Psoas muscle (tissue), 8 donors: ENCODE results near the gene ACTR8. TPM values are rescaled to one million over a fixed set of nuclear protein-coding genes. Genes with fewer than 3 reads are reported as not detected.

ENCODE experiments used
- ATAC-seq, 4 donors: fragments of 200-7000 bp; cut with Tn5 transposase; one replicate each; pipeline ENCODE4 v1.9.1; 2020; ENCODE audit warnings: moderate library complexity in 3 of 4, mild to moderate bottlenecking in 2 of 4
- DNase-seq, 2 donors: peaks; one replicate each; pipeline ENCODE4 v3.0.0-alpha.2; 2020
- H3K27ac ChIP-seq: fragments of 200-600 bp; one replicate; pipeline ENCODE4 v1.8.0; 2022
- H3K27me3 ChIP-seq, 3 donors: fragments of 200-600 bp in 1 of 3; one replicate each; pipeline versions ENCODE4 v1.6.1 to v1.8.0; 2013 to 2022; ENCODE audit warnings: low read length in 2 of 3, mild to moderate bottlenecking in 2 of 3, moderate library complexity in 1 of 3; ENCODE audit not compliant: insufficient read depth in 3 of 3
- H3K36me3 ChIP-seq, 2 donors: fragments of 200-600 bp in 1 of 2; one replicate each; pipeline versions ENCODE4 v1.6.1 to v1.8.0; 2013 to 2022; ENCODE audit warnings: low read depth in 1 of 2, mild to moderate bottlenecking in 1 of 2, moderate library complexity in 1 of 2; ENCODE audit not compliant: insufficient read depth in 1 of 2
- H3K4me1 ChIP-seq: fragments of 200-600 bp; one replicate; pipeline ENCODE4 v1.8.0; 2022
- H3K4me3 ChIP-seq: fragments of 200-600 bp; one replicate; pipeline ENCODE4 v1.8.0; 2022; ENCODE audit warnings: mild to moderate bottlenecking
- H3K9me3 ChIP-seq: fragments of 200-600 bp; one replicate; pipeline ENCODE4 v1.8.0; 2022
- WGBS, 3 donors: extraction: QIAGEN DNeasy Blood & Tissue Kit; methylation state at CpG; one replicate each; pipeline versions ENCODE4 v1.1.6 to v1.1.7; 2013; 5-methylcytosine and 5-hydroxymethylcytosine counted together
- intact Hi-C, 2 donors: fragments of 100-400 bp; cut with DNase I; formaldehyde crosslinking; loops; one replicate each; pipeline versions ENCODE4 v1.11.0 to v1.14.2; 2022
- polyA plus RNA-seq, 3 donors: library from polyadenylated mRNA; stranded (reverse); fragments of 200-250 nt; gene quantifications; one replicate each; pipeline ENCODE4 v1.2.3, GENCODE V29; 2013
- total RNA-seq, 4 donors: library from RNA; stranded (reverse); fragmentation: NEBNext Ultra II Directional in 2 of 4; extraction: Animal tissue kit (Norgen Biotek cat#: 25700) in 2 of 4; gene quantifications; one replicate each; pipeline versions ENCODE4 v1.2.1 to v1.2.4, GENCODE V29; 2021 to 2023
- TF ChIP-seq, protein P1 (sequence below): fragments of 200-600 bp; IDR thresholded peaks from one replicate; pipeline ENCODE4 v1.8.0; 2022; ENCODE audit warnings: antibody characterized with exemption
- donor health status: healthy with polysubstance abuse.
- donor health status: DM: no; HTN: no; CAD: no; lungs with moderate emphysema.
- donor health status: Bipolar disorder and iron deficiency.
- donor health status: healthy.
- donor health status: DM: yes; HTN: yes; CAD: no.
- donor health status: DM: no; HTN: no; CAD: no.
- donor health status: DM: no; HTN: no; CAD: no.
- donor health status: DM: yes; HTN: yes; CAD: no.

The ACTR8 gene
- total and polyA plus RNA-seq, 7 donors = 8.9 to 24.3 (median 15.2) TPM

DNA sequence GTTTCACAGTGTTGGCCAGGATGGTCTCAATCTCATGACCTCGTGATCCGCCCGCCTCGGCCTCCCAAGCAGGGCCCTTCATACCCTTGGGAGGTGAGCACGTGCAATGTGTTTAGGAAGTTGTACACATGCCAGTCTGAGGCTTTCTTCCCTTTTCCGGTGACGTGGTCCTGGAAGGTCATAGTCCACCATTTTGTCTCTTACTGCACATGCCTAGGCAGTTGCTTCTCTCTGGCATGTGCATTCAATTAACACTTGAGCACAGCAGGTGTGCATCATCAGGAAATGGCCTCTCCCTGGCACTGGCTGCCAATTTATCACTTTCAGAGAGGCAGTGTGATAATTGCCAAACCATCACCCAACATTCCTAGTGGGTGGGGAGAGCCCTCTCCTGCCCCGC is 31.4 kb upstream of the ACTR8 start:
- H3K4me1 ChIP-seq = no peaks in the 10 kb centered on the region
- H3K4me3 ChIP-seq = no peak overlapping the region
- H3K36me3 ChIP-seq = no peaks in the 10 kb centered on the region
- intact Hi-C loops = no loop called here
- no peaks in the 10 kb centered on the region for H3K9me3 ChIP-seq
- DNase-seq (no peak), ATAC-seq (no peak)
- H3K27ac ChIP-seq = no peak overlapping the region
- TF ChIP-seq, protein P1, sequence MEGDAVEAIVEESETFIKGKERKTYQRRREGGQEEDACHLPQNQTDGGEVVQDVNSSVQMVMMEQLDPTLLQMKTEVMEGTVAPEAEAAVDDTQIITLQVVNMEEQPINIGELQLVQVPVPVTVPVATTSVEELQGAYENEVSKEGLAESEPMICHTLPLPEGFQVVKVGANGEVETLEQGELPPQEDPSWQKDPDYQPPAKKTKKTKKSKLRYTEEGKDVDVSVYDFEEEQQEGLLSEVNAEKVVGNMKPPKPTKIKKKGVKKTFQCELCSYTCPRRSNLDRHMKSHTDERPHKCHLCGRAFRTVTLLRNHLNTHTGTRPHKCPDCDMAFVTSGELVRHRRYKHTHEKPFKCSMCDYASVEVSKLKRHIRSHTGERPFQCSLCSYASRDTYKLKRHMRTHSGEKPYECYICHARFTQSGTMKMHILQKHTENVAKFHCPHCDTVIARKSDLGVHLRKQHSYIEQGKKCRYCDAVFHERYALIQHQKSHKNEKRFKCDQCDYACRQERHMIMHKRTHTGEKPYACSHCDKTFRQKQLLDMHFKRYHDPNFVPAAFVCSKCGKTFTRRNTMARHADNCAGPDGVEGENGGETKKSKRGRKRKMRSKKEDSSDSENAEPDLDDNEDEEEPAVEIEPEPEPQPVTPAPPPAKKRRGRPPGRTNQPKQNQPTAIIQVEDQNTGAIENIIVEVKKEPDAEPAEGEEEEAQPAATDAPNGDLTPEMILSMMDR = no peak
- 82 to 89% (median 85%) methylated on average over 8 of the region's 8 CpGs for WGBS, 3 donors
- peaks cover 0 to 7% (median 0%) of the 10 kb centered on the region in 3 donors for H3K27me3 ChIP-seq

DNA sequence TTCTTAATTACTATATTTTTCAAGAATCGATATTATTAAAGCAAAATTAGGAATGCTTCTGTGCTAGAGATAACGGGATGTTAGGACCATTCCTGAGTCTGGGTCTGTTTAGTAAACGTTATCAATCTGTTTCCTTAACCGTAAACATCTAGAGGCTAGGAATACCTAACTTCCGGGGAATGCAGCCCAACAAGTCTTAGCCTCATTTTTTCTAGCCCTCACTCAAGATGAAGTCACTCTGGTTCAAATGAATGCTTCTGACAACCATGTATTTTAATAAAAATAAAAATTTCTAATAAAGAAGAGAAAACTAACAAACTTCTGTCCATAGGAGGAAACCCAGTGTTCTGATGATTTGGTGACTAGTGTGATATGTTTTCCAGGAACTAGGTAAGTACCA is 20.8 kb upstream of the ACTR8 start:
- no peak overlapping the region for H3K4me3 ChIP-seq
- WGBS, 3 donors = 82 to 85% (median 83%) methylated on average over 5 of the region's 5 CpGs
- TF ChIP-seq, protein P1 = no peak
- H3K4me1 ChIP-seq = no peaks in the 10 kb centered on the region
- no peak for ATAC-seq
- intact Hi-C loops = no loop called here
- no peaks in the 10 kb centered on the region for H3K36me3 ChIP-seq
- no peak for DNase-seq
- no peak overlapping the region for H3K27ac ChIP-seq
- H3K9me3 ChIP-seq = no peaks in the 10 kb centered on the region
- peaks cover 0 to 2% (median 1%) of the 10 kb centered on the region in 3 donors for H3K27me3 ChIP-seq

- Histone ChIP-seq H3K27me3 (peaks cover 0 to 5% (median 2%) of the 10 kb centered on the region in 3 donors), H3K4me3 (no peak overlapping the region), H3K4me1 (no peaks in the 10 kb centered on the region), H3K27ac (no peak overlapping the region), H3K9me3 (no peaks in the 10 kb centered on the region), H3K36me3 (no peaks in the 10 kb centered on the region)
- 9 to 19% (median 16%) methylated on average over 1 of the region's 1 CpG for WGBS, 3 donors
- DNase-seq = no peak
- intact Hi-C loops = no loop called here
- TF ChIP-seq, protein P1 = no peak
- ATAC-seq = no peak
Measured at GRCh38 chr3:53902067-53902466, 20.1 kb upstream of the ACTR8 start.

DNA sequence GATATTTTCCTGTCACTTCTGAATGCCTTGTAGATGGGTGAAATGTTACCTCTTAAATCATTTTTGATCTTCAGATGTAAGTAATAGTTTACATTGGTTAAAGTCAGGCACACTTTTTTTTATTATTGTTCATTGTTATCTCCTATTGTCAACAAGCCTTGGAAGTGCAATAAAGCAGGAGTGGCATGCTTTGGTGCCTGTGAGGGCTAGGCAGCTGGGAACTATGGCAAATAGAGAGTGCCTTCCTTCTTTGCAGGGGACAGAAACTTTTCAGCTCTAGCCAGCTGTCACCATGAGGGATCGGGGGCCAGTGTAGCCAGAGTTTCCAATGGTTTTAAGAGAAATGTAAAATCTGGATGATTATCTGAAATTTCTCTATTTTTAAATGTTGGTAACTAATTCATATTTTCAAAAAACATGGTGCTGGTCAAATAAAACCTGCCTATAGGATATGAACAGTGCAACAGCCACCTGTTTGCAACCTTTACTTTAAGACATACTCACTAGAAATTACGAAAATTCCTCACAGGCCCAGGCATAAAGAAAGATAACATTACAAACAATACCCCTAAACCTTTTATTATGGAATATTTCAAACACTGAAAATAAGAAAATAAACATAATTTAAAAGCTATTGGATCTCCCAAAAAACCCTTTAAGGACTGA is 18.8 kb upstream of the ACTR8 start:
- no peak overlapping the region for H3K27ac ChIP-seq
- intact Hi-C loops = no loop called here
- ATAC-seq = no peak
- no peaks in the 10 kb centered on the region for H3K36me3 ChIP-seq
- no peaks in the 10 kb centered on the region for H3K9me3 ChIP-seq
- no peak for DNase-seq
- H3K4me3 ChIP-seq = no peak overlapping the region
- H3K27me3 ChIP-seq = peaks cover 0 to 10% (median 2%) of the 10 kb centered on the region in 3 donors
- H3K4me1 ChIP-seq = no peaks in the 10 kb centered on the region
- TF ChIP-seq, protein P1 = no peak
- WGBS, 3 donors = 80 to 81% (median 80%) methylated on average over 2 of the region's 2 CpGs

GRCh38 chr3:53899750-53900149 is 17.8 kb upstream of the ACTR8 start:
- H3K36me3 ChIP-seq = no peaks in the 10 kb centered on the region
- H3K4me3 ChIP-seq = no peak overlapping the region
- no peaks in the 10 kb centered on the region for H3K9me3 ChIP-seq
- DNase-seq = no peak
- TF ChIP-seq, protein P1 = no peak
- H3K27me3 ChIP-seq = peaks cover 0 to 15% (median 5%) of the 10 kb centered on the region in 3 donors
- intact Hi-C loops = loop anchor here in 1 of 2 donors (10.0 kb wide), 1 partner anchor 555 kb away; the partner anchor contains the start of gene DCP1A
- H3K27ac ChIP-seq = no peak overlapping the region
- WGBS, 3 donors = 58 to 70% (median 65%) methylated on average over 2 of the region's 2 CpGs
- no peak for ATAC-seq
- H3K4me1 ChIP-seq = no peaks in the 10 kb centered on the region
